Natural killer cell (primary cell): Measurements from ENCODE around the gene TBC1D9. TPM values are rescaled to one million over a fixed set of nuclear protein-coding genes. Genes with fewer than 3 reads are reported as not detected.

Experiments
- ATAC-seq, 3 donors: fragments of 150-1000 bp in 2 of 3; fragments of 200-7000 bp in 1 of 3; cut with Tn5 transposase; 1 replicate in 1 of 3; 2 replicates in 2 of 3; pipeline ENCODE4 v1.10.0; 2021; ENCODE audit warnings: mild to moderate bottlenecking in 2 of 3, moderate library complexity in 2 of 3
- DNase-seq, 2 donors: peaks; one replicate each; pipeline versions ENCODE4 v3.0.0 to v3.0.0-alpha.2; 2013 to 2021; ENCODE audit warnings: mixed read lengths in 1 of 2
- H3K27ac ChIP-seq: one replicate; pipeline ENCODE4 v1.5.1; 2013; ENCODE audit warnings: mild to moderate bottlenecking, low read length
- H3K27me3 ChIP-seq: one replicate; pipeline ENCODE4 v1.6.1; 2013; ENCODE audit warnings: low read length; ENCODE audit not compliant: control insufficient read depth, insufficient read depth
- H3K36me3 ChIP-seq: one replicate; pipeline ENCODE4 v1.6.1; 2013; ENCODE audit warnings: low read length; ENCODE audit not compliant: control insufficient read depth, insufficient read depth
- H3K4me1 ChIP-seq: one replicate; pipeline ENCODE4 v1.6.1; 2013; ENCODE audit warnings: low read length; ENCODE audit not compliant: control insufficient read depth, insufficient read depth
- H3K4me3 ChIP-seq: one replicate; pipeline ENCODE4 v1.5.1; 2013; ENCODE audit warnings: low read length
- H3K9me3 ChIP-seq: one replicate; pipeline ENCODE4 v1.6.1; 2013; ENCODE audit warnings: low read length; ENCODE audit not compliant: control insufficient read depth, insufficient read depth
- H3K27ac Mint-ChIP-seq, 2 donors: one replicate each; pipeline ENCODE4 v1.8.0; 2022; ENCODE audit warnings: mild to moderate bottlenecking in 2 of 2, mixed read lengths in 2 of 2, moderate library complexity in 1 of 2
- H3K27me3 Mint-ChIP-seq, 2 donors: one replicate each; pipeline ENCODE4 v1.8.0; 2022; ENCODE audit warnings: low read depth in 2 of 2, mixed read lengths in 2 of 2
- H3K36me3 Mint-ChIP-seq: one replicate; pipeline ENCODE4 v1.8.0; 2022; ENCODE audit warnings: mixed read lengths
- H3K4me1 Mint-ChIP-seq, 2 donors: one replicate each; pipeline ENCODE4 v1.8.0; 2022; ENCODE audit warnings: mixed read lengths in 2 of 2
- H3K4me3 Mint-ChIP-seq: one replicate; pipeline ENCODE4 v1.8.0; 2022; ENCODE audit warnings: mild to moderate bottlenecking, moderate library complexity, mixed read lengths
- H3K9me3 Mint-ChIP-seq, 2 donors: one replicate each; pipeline ENCODE4 v1.8.0; 2022; ENCODE audit warnings: mixed read lengths in 2 of 2
- CTCF ChIP-seq: fragments of 200-600 bp; IDR thresholded peaks from one replicate; pipeline ENCODE4 v1.8.0; 2022; ENCODE audit warnings: antibody characterized with exemption
- WGBS: methylation state at CpG from one replicate; pipeline ENCODE4 v1.1.7; 2013; ENCODE audit warnings: missing lambda C conversion rate; ENCODE audit not compliant: insufficient coverage; 5-methylcytosine and 5-hydroxymethylcytosine counted together
- intact Hi-C: fragments of 100-400 bp; cut with micrococcal nuclease; formaldehyde crosslinking; loops from one replicate; pipeline ENCODE4 v1.14.2; 2022
- total RNA-seq, 4 donors: library from RNA; stranded (reverse); fragments of 120-200 nt in 1 of 4; gene quantifications; one replicate each; pipeline versions ENCODE4 v1.2.3 to v1.2.4, GENCODE V29; 2013 to 2022

The TBC1D9 gene
- total RNA-seq, 3 donors from 2014 or later (not counting 1 experiment from before 2014, with no cell fraction given): 1.3 to 3.3 (median 2.0) TPM

GRCh38 chr4:140662082-140662869, 93.9 kb downstream of the TBC1D9 start:
- H3K36me3 ChIP-seq: no peaks in the 10 kb centered on the region
- no peaks in the 10 kb centered on the region for H3K9me3 ChIP-seq
- WGBS: 46% methylated on average over 2 of the region's 3 CpGs
- Mint-ChIP-seq H3K27ac (no peak overlapping the region), H3K4me3 (no peak overlapping the region), H3K9me3 (no peaks in the 10 kb centered on the region), H3K36me3 (no peaks in the 10 kb centered on the region), H3K4me1 (no peaks in the 10 kb centered on the region), H3K27me3 (peaks cover 5 to 8% of the 10 kb centered on the region in 2 donors)
- intact Hi-C loops: no loop called here
- no peaks in the 10 kb centered on the region for H3K27me3 ChIP-seq
- no peak for TF ChIP-seq CTCF
- DNase-seq (no peak), ATAC-seq (no peak)
- no peaks in the 10 kb centered on the region for H3K4me1 ChIP-seq
- no peak overlapping the region for H3K4me3 ChIP-seq
- no peak overlapping the region for H3K27ac ChIP-seq

- H3K27ac Mint-ChIP-seq: no peak overlapping the region
- Histone ChIP-seq H3K36me3 (no peaks in the 10 kb centered on the region), H3K27ac (no peak overlapping the region), H3K27me3 (no peaks in the 10 kb centered on the region), H3K9me3 (no peaks in the 10 kb centered on the region), H3K4me1 (no peaks in the 10 kb centered on the region), H3K4me3 (no peak overlapping the region)
- H3K4me3 Mint-ChIP-seq: no peak overlapping the region
- peaks cover 5 to 11% of the 10 kb centered on the region in 2 donors for H3K27me3 Mint-ChIP-seq
- no peak for ATAC-seq
- H3K36me3 Mint-ChIP-seq: no peaks in the 10 kb centered on the region
- no peaks in the 10 kb centered on the region for H3K9me3 Mint-ChIP-seq
- H3K4me1 Mint-ChIP-seq: no peaks in the 10 kb centered on the region
- intact Hi-C loops: no loop called here
- WGBS: 69% methylated on average over 1 of the region's 1 CpG
- DNase-seq: no peak
- no peak for TF ChIP-seq CTCF
Observed at GRCh38 chr4:140661550-140661949, 94.6 kb downstream of the TBC1D9 start.

GRCh38 chr4:140659943-140660700, 96.1 kb downstream of the TBC1D9 start:
- TF ChIP-seq CTCF: no peak
- WGBS: 95% methylated on average over 3 of the region's 6 CpGs
- no peaks in the 10 kb centered on the region for H3K4me1 ChIP-seq
- Mint-ChIP-seq H3K4me1 (peaks cover 0 to 5% of the 10 kb centered on the region in 2 donors), H3K27me3 (peaks cover 5 to 18% of the 10 kb centered on the region in 2 donors), H3K36me3 (no peaks in the 10 kb centered on the region), H3K27ac (no peak overlapping the region), H3K9me3 (no peaks in the 10 kb centered on the region), H3K4me3 (no peak overlapping the region)
- no peak overlapping the region for H3K27ac ChIP-seq
- H3K27me3 ChIP-seq: no peaks in the 10 kb centered on the region
- DNase-seq: no peak
- intact Hi-C loops: no loop called here
- ATAC-seq: no peak
- no peaks in the 10 kb centered on the region for H3K9me3 ChIP-seq
- no peak overlapping the region for H3K4me3 ChIP-seq
- no peaks in the 10 kb centered on the region for H3K36me3 ChIP-seq
